HFF-Myc (cell line): Measurements from ENCODE around the gene FTH1.

Experiments used
- DNase-seq: peaks from one replicate; pipeline ENCODE4 v3.0.0-alpha.2; 2011; ENCODE audit warnings: low read depth; ENCODE audit errors: extremely low read depth
- H3K4me3 ChIP-seq: replicated peaks from 2 replicates; pipeline ENCODE4 v1.5.1; 2011; ENCODE audit warnings: low read depth, mild to moderate bottlenecking, control low read depth, low read length
- CTCF ChIP-seq: IDR thresholded peaks from 2 replicates; pipeline ENCODE4 v1.5.1; 2012; ENCODE audit warnings: mild to moderate bottlenecking, low read depth, low read length, control low read depth; ENCODE audit errors: missing control alignments

FTH1 gene

GRCh38 chr11:61919705-61920631, 47.5 kb downstream of the FTH1 start:
- no peak for TF ChIP-seq CTCF
- H3K4me3 ChIP-seq = no peak overlapping the region
- no peak for DNase-seq

GRCh38 chr11:61918938-61919704, 48.3 kb downstream of the FTH1 start:
- H3K4me3 ChIP-seq = no peak overlapping the region
- no peak for TF ChIP-seq CTCF
- DNase-seq = no peak

- DNase-seq = no peak
- no peak for TF ChIP-seq CTCF
- H3K4me3 ChIP-seq = peak overlapping the region; percentile 58; the same call in 1 of the 2 replicates
These were observed 49.0 kb downstream of the FTH1 start for GRCh38 chr11:61918251-61918937.

GRCh38 chr11:61917334-61918109, 49.9 kb downstream of the FTH1 start, which contains the start of gene RAB3IL1:
Gene RAB3IL1 (minus strand): TSS chr11:61917566. CDS start chr11:61917367, 199 bp downstream.
- peak; percentile 19 for DNase-seq
- H3K4me3 ChIP-seq = peak within 1 kb of the TSS; percentile 58
- TF ChIP-seq CTCF = no peak

- TF ChIP-seq CTCF = no peak
- peak overlapping the region; percentile 58 for H3K4me3 ChIP-seq
- DNase-seq = no peak
These were observed 50.6 kb downstream of the FTH1 start for GRCh38 chr11:61916737-61917333.
